ENCODE measurements around the gene SEPTIN5.

The SEPTIN5 gene

GRCh38 chr22:19714312-19715187 lies at the start of gene SEPTIN5:
TSS of gene SEPTIN5 (plus strand) at chr22:19714503. CDS start at chr22:19714589, 86 bp downstream.
- no peaks in the 10 kb centered on the region for H3K36me3 ChIP-seq (ENCODE audit: insufficient read depth, low read length)
- no peaks in the 10 kb centered on the region for H3K9me3 ChIP-seq (ENCODE audit: control insufficient read depth, insufficient read depth, low read length)
- H3K4me1 ChIP-seq (ENCODE audit: insufficient read depth, low read length): peaks cover 3% of the 10 kb centered on the region; the same call in 1 of the 2 replicates
- H3K9ac ChIP-seq (ENCODE audit: low read depth, low read length): peak within 1 kb of the TSS; percentile 50; the same call in 1 of the 2 replicates

GRCh38 chr22:19664951-19665783 lies 49.1 kb upstream of the SEPTIN5 start:
- Histone ChIP-seq H3K4me1 (ENCODE audit: insufficient read depth, low read length) (peaks cover 7% of the 10 kb centered on the region; the same call in 1 of the 2 replicates), H3K9me3 (ENCODE audit: control insufficient read depth, insufficient read depth, low read length) (no peaks in the 10 kb centered on the region), H3K36me3 (ENCODE audit: insufficient read depth, low read length) (no peaks in the 10 kb centered on the region), H3K9ac (ENCODE audit: low read depth, low read length) (no peak overlapping the region)

- Histone ChIP-seq H3K9me3 (ENCODE audit: control insufficient read depth, insufficient read depth, low read length) (no peaks in the 10 kb centered on the region), H3K36me3 (ENCODE audit: insufficient read depth, low read length) (no peaks in the 10 kb centered on the region), H3K9ac (ENCODE audit: low read depth, low read length) (no peak overlapping the region), H3K4me1 (ENCODE audit: insufficient read depth, low read length) (peaks cover 7% of the 10 kb centered on the region; the same call in 1 of the 2 replicates)
Measured at GRCh38 chr22:19665784-19666672, 48.3 kb upstream of the SEPTIN5 start.

- no peaks in the 10 kb centered on the region for H3K36me3 ChIP-seq (ENCODE audit: insufficient read depth, low read length)
- no peak overlapping the region for H3K9ac ChIP-seq (ENCODE audit: low read depth, low read length)
- H3K4me1 ChIP-seq (ENCODE audit: insufficient read depth, low read length): peaks cover 7% of the 10 kb centered on the region; the same call in 1 of the 2 replicates
- H3K9me3 ChIP-seq (ENCODE audit: control insufficient read depth, insufficient read depth, low read length): no peaks in the 10 kb centered on the region
Measured at GRCh38 chr22:19666673-19667593, 47.4 kb upstream of the SEPTIN5 start.

- Histone ChIP-seq H3K36me3 (ENCODE audit: insufficient read depth, low read length) (no peaks in the 10 kb centered on the region), H3K9ac (ENCODE audit: low read depth, low read length) (no peak overlapping the region), H3K9me3 (ENCODE audit: control insufficient read depth, insufficient read depth, low read length) (no peaks in the 10 kb centered on the region), H3K4me1 (ENCODE audit: insufficient read depth, low read length) (peaks cover 6% of the 10 kb centered on the region; the same call in 1 of the 2 replicates)
Measured at GRCh38 chr22:19667872-19668740, 46.2 kb upstream of the SEPTIN5 start.

GRCh38 chr22:19668748-19669147 lies 45.6 kb upstream of the SEPTIN5 start:
- Histone ChIP-seq H3K9me3 (ENCODE audit: control insufficient read depth, insufficient read depth, low read length) (no peaks in the 10 kb centered on the region), H3K4me1 (ENCODE audit: insufficient read depth, low read length) (peaks cover 3% of the 10 kb centered on the region; the same call in 1 of the 2 replicates), H3K9ac (ENCODE audit: low read depth, low read length) (no peak overlapping the region), H3K36me3 (ENCODE audit: insufficient read depth, low read length) (no peaks in the 10 kb centered on the region)

GRCh38 chr22:19669570-19669969 lies 44.7 kb upstream of the SEPTIN5 start:
- Histone ChIP-seq H3K4me1 (ENCODE audit: insufficient read depth, low read length) (no peaks in the 10 kb centered on the region; the same call in 1 of the 2 replicates), H3K36me3 (ENCODE audit: insufficient read depth, low read length) (no peaks in the 10 kb centered on the region), H3K9ac (ENCODE audit: low read depth, low read length) (no peak overlapping the region), H3K9me3 (ENCODE audit: control insufficient read depth, insufficient read depth, low read length) (no peaks in the 10 kb centered on the region)

- Histone ChIP-seq H3K9me3 (ENCODE audit: control insufficient read depth, insufficient read depth, low read length) (no peaks in the 10 kb centered on the region), H3K4me1 (ENCODE audit: insufficient read depth, low read length) (no peaks in the 10 kb centered on the region; the same call in 1 of the 2 replicates), H3K36me3 (ENCODE audit: insufficient read depth, low read length) (no peaks in the 10 kb centered on the region), H3K9ac (ENCODE audit: low read depth, low read length) (no peak overlapping the region)
Measured at GRCh38 chr22:19671316-19671715, 43.0 kb upstream of the SEPTIN5 start.

- Histone ChIP-seq H3K4me1 (ENCODE audit: insufficient read depth, low read length) (no peaks in the 10 kb centered on the region), H3K36me3 (ENCODE audit: insufficient read depth, low read length) (no peaks in the 10 kb centered on the region), H3K9ac (ENCODE audit: low read depth, low read length) (no peak overlapping the region), H3K9me3 (ENCODE audit: control insufficient read depth, insufficient read depth, low read length) (no peaks in the 10 kb centered on the region)
Measured at GRCh38 chr22:19672054-19672776, 42.1 kb upstream of the SEPTIN5 start.

GRCh38 chr22:19673660-19674059 lies 40.6 kb upstream of the SEPTIN5 start:
- H3K9ac ChIP-seq (ENCODE audit: low read depth, low read length): no peak overlapping the region
- H3K4me1 ChIP-seq (ENCODE audit: insufficient read depth, low read length): peaks cover 2% of the 10 kb centered on the region; the same call in 1 of the 2 replicates
- H3K36me3 ChIP-seq (ENCODE audit: insufficient read depth, low read length): no peaks in the 10 kb centered on the region
- no peaks in the 10 kb centered on the region for H3K9me3 ChIP-seq (ENCODE audit: control insufficient read depth, insufficient read depth, low read length)

- Histone ChIP-seq H3K9me3 (ENCODE audit: control insufficient read depth, insufficient read depth, low read length) (no peaks in the 10 kb centered on the region), H3K4me1 (ENCODE audit: insufficient read depth, low read length) (peaks cover 6% of the 10 kb centered on the region; the same call in 1 of the 2 replicates), H3K36me3 (ENCODE audit: insufficient read depth, low read length) (no peaks in the 10 kb centered on the region), H3K9ac (ENCODE audit: low read depth, low read length) (no peak overlapping the region)
Measured at GRCh38 chr22:19674129-19674928, 40.0 kb upstream of the SEPTIN5 start.

All from ES-I3 (cell line).